ENCODE results near the gene GCNT1.

Gene GCNT1

DNA sequence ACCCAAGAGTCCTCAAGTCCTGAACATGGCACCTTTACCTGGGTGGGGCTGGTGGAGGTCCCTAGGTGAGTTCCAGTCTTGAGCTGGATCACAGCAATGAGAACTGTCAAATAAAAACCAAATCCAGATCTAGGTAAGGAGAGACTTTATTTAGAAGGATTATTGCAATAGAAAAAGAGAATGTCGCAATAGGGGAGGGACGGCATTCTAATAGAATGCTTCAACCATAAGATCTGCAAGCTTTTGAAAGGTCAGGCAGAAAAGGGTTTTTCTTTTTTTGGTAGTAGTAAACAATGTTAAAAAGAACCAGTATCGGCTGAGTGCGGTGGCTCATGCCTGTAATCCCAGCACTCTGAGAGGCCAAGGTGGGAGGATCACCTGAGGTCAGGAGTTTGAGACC lies 5.2 kb upstream of the GCNT1 start:
- DNase-seq (no peak), ATAC-seq (ENCODE audit: insufficient read depth, low read depth) (no peak)
- Histone ChIP-seq H4K20me1 (ENCODE audit: insufficient read depth, low read length) (no peaks in the 10 kb centered on the region), H3K27ac (ENCODE audit: low read length) (no peak overlapping the region), H3K4me1 (ENCODE audit: insufficient read depth, low read length) (peaks cover 11% of the 10 kb centered on the region), H2AFZ (ENCODE audit: low read depth, low read length) (no peak overlapping the region), H3K36me3 (ENCODE audit: insufficient read depth, low read length) (no peaks in the 10 kb centered on the region), H3K9ac (ENCODE audit: low read depth, low read length) (no peak overlapping the region), H3K79me2 (ENCODE audit: insufficient read depth, low read length) (no peaks in the 10 kb centered on the region), H3K9me3 (ENCODE audit: insufficient read depth, low read length, severe bottlenecking) (no peaks in the 10 kb centered on the region), H3K27me3 (ENCODE audit: insufficient read depth, low read length, poor library complexity) (peaks cover 5% of the 10 kb centered on the region), H3K4me2 (ENCODE audit: insufficient read depth, low read length) (no peak overlapping the region), H3K4me3 (ENCODE audit: low read depth in 1 of 2, low read length in 2 of 2) (no peak overlapping the region)
- no peak for TF ChIP-seq EZH2 (IDR thresholded peaks at IDR 0.05; ENCODE audit: borderline replicate concordance, low read depth, low read length, severe bottlenecking)
- TF ChIP-seq, protein P1, sequence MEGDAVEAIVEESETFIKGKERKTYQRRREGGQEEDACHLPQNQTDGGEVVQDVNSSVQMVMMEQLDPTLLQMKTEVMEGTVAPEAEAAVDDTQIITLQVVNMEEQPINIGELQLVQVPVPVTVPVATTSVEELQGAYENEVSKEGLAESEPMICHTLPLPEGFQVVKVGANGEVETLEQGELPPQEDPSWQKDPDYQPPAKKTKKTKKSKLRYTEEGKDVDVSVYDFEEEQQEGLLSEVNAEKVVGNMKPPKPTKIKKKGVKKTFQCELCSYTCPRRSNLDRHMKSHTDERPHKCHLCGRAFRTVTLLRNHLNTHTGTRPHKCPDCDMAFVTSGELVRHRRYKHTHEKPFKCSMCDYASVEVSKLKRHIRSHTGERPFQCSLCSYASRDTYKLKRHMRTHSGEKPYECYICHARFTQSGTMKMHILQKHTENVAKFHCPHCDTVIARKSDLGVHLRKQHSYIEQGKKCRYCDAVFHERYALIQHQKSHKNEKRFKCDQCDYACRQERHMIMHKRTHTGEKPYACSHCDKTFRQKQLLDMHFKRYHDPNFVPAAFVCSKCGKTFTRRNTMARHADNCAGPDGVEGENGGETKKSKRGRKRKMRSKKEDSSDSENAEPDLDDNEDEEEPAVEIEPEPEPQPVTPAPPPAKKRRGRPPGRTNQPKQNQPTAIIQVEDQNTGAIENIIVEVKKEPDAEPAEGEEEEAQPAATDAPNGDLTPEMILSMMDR (IDR thresholded peaks at IDR 0.05; ENCODE audit: borderline replicate concordance, extremely low read depth, low read length, poor library complexity, severe bottlenecking) = no peak

DNA sequence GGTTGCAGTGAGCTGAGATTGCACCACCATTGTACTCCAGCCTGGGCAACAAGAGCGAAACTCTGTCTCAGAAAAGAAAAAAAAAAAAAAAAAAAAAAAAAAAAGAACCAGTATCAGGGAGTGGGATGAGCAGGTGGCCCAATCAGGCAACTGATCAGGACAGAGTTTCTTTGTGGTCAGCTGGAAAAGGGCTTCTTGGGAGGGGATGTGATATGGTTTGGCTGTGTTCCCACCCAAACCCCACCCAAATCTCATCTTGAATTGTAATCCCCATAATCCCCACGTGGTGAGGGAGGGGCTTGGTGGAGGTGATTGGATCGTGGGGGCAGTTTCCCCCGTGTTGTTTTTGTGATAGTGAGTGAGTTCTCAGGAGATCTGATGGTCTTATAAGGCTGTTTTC lies 4.7 kb upstream of the GCNT1 start:
- Histone ChIP-seq H4K20me1 (ENCODE audit: insufficient read depth, low read length) (no peaks in the 10 kb centered on the region), H2AFZ (ENCODE audit: low read depth, low read length) (no peak overlapping the region), H3K27me3 (ENCODE audit: insufficient read depth, low read length, poor library complexity) (peaks cover 10% of the 10 kb centered on the region), H3K4me2 (ENCODE audit: insufficient read depth, low read length) (no peak overlapping the region), H3K27ac (ENCODE audit: low read length) (no peak overlapping the region), H3K36me3 (ENCODE audit: insufficient read depth, low read length) (no peaks in the 10 kb centered on the region), H3K9me3 (ENCODE audit: insufficient read depth, low read length, severe bottlenecking) (no peaks in the 10 kb centered on the region), H3K4me3 (ENCODE audit: low read depth in 1 of 2, low read length in 2 of 2) (no peak overlapping the region), H3K4me1 (ENCODE audit: insufficient read depth, low read length) (peaks cover 16% of the 10 kb centered on the region), H3K79me2 (ENCODE audit: insufficient read depth, low read length) (no peaks in the 10 kb centered on the region), H3K9ac (ENCODE audit: low read depth, low read length) (no peak overlapping the region)
- TF ChIP-seq EZH2 (IDR thresholded peaks at IDR 0.05; ENCODE audit: borderline replicate concordance, low read depth, low read length, severe bottlenecking) = no peak
- TF ChIP-seq, protein P1 (IDR thresholded peaks at IDR 0.05; ENCODE audit: borderline replicate concordance, extremely low read depth, low read length, poor library complexity, severe bottlenecking) = no peak
- DNase-seq (peak; percentile 4), ATAC-seq (ENCODE audit: insufficient read depth, low read depth) (no peak)

DNA sequence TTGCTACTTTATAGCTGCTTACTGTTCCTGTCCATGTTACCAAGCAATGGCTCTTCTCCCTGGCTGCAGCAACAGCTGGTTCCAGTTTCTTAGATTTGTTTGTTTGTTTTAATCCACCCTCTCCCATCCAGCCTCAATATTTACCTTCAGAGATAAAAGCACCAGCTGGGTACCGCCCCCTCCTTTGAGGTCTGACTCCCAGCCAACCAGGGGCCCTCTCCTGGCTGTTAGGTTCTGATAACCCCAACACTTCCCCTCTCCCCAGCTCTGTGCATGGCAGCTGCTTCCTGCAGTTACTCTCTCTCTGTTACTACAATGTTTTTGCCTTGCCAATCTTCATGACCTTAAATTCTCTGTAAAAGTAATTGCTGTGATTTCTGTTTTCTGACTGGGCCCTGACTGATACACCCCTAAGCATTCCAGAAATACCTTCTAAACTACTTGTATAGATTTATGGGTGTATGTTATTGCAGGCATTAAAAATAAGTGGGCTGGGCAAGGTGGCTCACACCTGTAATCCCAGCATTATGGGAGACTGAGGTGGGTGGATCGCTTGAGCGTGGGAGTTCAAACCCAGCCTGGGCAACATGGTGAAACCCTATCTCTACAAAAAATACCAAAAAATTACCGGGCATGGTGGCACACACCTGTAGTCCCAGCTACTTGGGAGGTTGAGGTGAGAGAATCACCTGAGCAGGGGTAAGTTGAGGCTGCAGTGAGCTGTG lies 2.6 kb upstream of the GCNT1 start:
- Histone ChIP-seq H3K4me2 (ENCODE audit: insufficient read depth, low read length) (no peak overlapping the region), H3K36me3 (ENCODE audit: insufficient read depth, low read length) (no peaks in the 10 kb centered on the region), H4K20me1 (ENCODE audit: insufficient read depth, low read length) (no peaks in the 10 kb centered on the region), H3K27me3 (ENCODE audit: insufficient read depth, low read length, poor library complexity) (peaks cover 21% of the 10 kb centered on the region), H3K4me1 (ENCODE audit: insufficient read depth, low read length) (peaks cover 26% of the 10 kb centered on the region), H2AFZ (ENCODE audit: low read depth, low read length) (no peak overlapping the region), H3K9ac (ENCODE audit: low read depth, low read length) (no peak overlapping the region), H3K9me3 (ENCODE audit: insufficient read depth, low read length, severe bottlenecking) (no peaks in the 10 kb centered on the region), H3K79me2 (ENCODE audit: insufficient read depth, low read length) (no peaks in the 10 kb centered on the region), H3K4me3 (ENCODE audit: low read depth in 1 of 2, low read length in 2 of 2) (no peak overlapping the region), H3K27ac (ENCODE audit: low read length) (no peak overlapping the region)
- DNase-seq (peak; percentile 79), ATAC-seq (ENCODE audit: insufficient read depth, low read depth) (peak; percentile 85)
- TF ChIP-seq EZH2 (IDR thresholded peaks at IDR 0.05; ENCODE audit: borderline replicate concordance, low read depth, low read length, severe bottlenecking) = no peak
- TF ChIP-seq, protein P1 (IDR thresholded peaks at IDR 0.05; ENCODE audit: borderline replicate concordance, extremely low read depth, low read length, poor library complexity, severe bottlenecking) = no peak
